Gastroesophageal sphincter (tissue), 3 donors: ENCODE data around the gene KLK6.

Experiments used
- EP300 ChIP-seq: sonication (generic); formaldehyde crosslinking; IDR thresholded peaks from one replicate; pipeline ENCODE4 v1.6.1; 2017; ENCODE audit warnings: antibody characterized with exemption, mild to moderate bottlenecking
- POLR2A ChIP-seq, 2 donors: fragments of 450-650 bp; IDR thresholded peaks; one replicate each; pipeline ENCODE4 v1.6.1; 2017; ENCODE audit warnings: antibody characterized with exemption in 2 of 2, mild to moderate bottlenecking in 2 of 2, moderate library complexity in 1 of 2
- POLR2AphosphoS5 ChIP-seq: sonication (generic); formaldehyde crosslinking; IDR thresholded peaks from one replicate; pipeline ENCODE4 v1.6.1; 2017; ENCODE audit warnings: antibody characterized with exemption
- TF ChIP-seq, protein P1 (sequence below), 4 experiments: fragments of 200-600 bp in 2 of 4; fragments of 450-650 bp in 2 of 4; sonication (generic) in 1 of 4; IDR thresholded peaks; one replicate each; pipeline ENCODE4 v1.5.1; 2017 to 2019; ENCODE audit warnings: antibody characterized with exemption in 4 of 4, mild to moderate bottlenecking in 2 of 4, moderate library complexity in 2 of 4

DNA sequence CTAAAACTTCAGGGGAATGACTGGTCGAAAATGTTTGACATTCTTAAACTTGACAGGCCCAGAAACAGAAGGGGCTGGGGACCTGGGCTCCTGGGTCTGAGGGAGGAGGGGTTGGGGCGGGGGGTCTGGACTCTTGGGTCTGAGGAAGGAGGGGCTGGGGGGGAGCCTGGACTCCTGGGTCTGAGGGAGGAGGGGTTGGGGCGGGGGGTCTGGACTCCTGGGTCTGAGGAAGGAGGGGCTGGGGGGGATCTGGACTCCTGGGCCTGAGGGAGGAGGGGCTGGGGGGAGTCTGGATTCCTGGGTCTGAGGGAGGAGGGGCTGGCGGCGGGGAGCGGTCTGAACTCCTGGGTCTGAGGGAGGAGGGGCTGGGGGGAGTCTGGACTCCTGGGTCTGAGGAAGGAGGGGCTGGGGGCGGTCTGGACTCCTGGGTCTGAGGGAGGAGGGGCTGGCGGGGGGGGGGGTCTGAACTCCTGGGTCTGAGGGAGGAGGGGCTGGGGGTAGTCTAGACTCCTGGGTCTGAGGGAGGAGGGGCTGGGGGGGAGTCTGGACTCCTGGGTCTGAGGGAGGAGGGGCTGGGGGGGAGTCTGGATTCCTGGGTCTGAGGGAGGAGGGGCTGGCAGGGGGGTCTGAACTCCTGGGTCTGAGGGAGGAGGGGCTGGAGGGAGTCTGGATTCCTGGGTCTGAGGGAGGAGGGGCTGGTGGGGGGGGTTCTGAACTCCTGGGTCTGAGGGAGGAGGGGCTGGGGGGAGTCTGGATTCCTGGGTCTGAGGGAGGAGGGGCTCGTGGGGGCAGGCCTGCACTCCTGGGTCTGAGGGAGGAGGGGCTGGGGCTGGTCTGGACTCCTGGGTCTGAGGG, 5.5 kb upstream of the KLK6 start:
- TF ChIP-seq, protein P1, sequence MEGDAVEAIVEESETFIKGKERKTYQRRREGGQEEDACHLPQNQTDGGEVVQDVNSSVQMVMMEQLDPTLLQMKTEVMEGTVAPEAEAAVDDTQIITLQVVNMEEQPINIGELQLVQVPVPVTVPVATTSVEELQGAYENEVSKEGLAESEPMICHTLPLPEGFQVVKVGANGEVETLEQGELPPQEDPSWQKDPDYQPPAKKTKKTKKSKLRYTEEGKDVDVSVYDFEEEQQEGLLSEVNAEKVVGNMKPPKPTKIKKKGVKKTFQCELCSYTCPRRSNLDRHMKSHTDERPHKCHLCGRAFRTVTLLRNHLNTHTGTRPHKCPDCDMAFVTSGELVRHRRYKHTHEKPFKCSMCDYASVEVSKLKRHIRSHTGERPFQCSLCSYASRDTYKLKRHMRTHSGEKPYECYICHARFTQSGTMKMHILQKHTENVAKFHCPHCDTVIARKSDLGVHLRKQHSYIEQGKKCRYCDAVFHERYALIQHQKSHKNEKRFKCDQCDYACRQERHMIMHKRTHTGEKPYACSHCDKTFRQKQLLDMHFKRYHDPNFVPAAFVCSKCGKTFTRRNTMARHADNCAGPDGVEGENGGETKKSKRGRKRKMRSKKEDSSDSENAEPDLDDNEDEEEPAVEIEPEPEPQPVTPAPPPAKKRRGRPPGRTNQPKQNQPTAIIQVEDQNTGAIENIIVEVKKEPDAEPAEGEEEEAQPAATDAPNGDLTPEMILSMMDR (IDR thresholded peaks at IDR 0.05) = no peak
- TF ChIP-seq POLR2A (IDR thresholded peaks at IDR 0.05) (no peak), EP300 (no peak), POLR2AphosphoS5 (no peak)
